Nephron progenitor cell (in vitro differentiated cells): ENCODE data around the gene GPR17.

Experiments
- DNase-seq: peaks from one replicate; pipeline ENCODE4 v3.0.0; 2021
- H3K27ac Mint-ChIP-seq: 2 replicates; pipeline ENCODE4 v1.8.0; 2021; ENCODE audit warnings: mild to moderate bottlenecking, moderate library complexity, mixed read lengths
- H3K27me3 Mint-ChIP-seq: 2 replicates; pipeline ENCODE4 v1.8.0; 2021; ENCODE audit warnings: mild to moderate bottlenecking, low read depth, mixed read lengths; ENCODE audit not compliant: poor library complexity
- H3K36me3 Mint-ChIP-seq: 2 replicates; pipeline ENCODE4 v1.8.0; 2021; ENCODE audit warnings: low read depth, mixed read lengths
- H3K4me1 Mint-ChIP-seq: 2 replicates; pipeline ENCODE4 v1.8.0; 2021; ENCODE audit warnings: mixed read lengths
- H3K4me3 Mint-ChIP-seq: 2 replicates; pipeline ENCODE4 v1.8.0; 2021; ENCODE audit warnings: mild to moderate bottlenecking, moderate library complexity, mixed read lengths
- H3K9me3 Mint-ChIP-seq: 2 replicates; pipeline ENCODE4 v1.8.0; 2021; ENCODE audit warnings: mild to moderate bottlenecking, moderate library complexity, mixed read lengths
- CTCF ChIP-seq: fragments of 200-600 bp; sonication (generic); IDR thresholded peaks from 2 replicates; pipeline ENCODE4 v1.5.0; 2021; ENCODE audit warnings: antibody characterized with exemption

The GPR17 gene

GRCh38 chr2:127661072-127661649 is 15.2 kb downstream of the GPR17 start:
- Mint-ChIP-seq H3K9me3 (no peaks in the 10 kb centered on the region), H3K27ac (no peak overlapping the region), H3K4me3 (no peak overlapping the region), H3K4me1 (peaks cover 32% of the 10 kb centered on the region), H3K27me3 (peaks cover 46% of the 10 kb centered on the region), H3K36me3 (no peaks in the 10 kb centered on the region)
- no peak for DNase-seq
- no peak for TF ChIP-seq CTCF

- peaks cover 55% of the 10 kb centered on the region for H3K27me3 Mint-ChIP-seq
- no peaks in the 10 kb centered on the region for H3K9me3 Mint-ChIP-seq
- H3K4me1 Mint-ChIP-seq, result peaks cover 32% of the 10 kb centered on the region
- peak; percentile 3 for DNase-seq
- no peaks in the 10 kb centered on the region for H3K36me3 Mint-ChIP-seq
- TF ChIP-seq CTCF, result no peak
- H3K27ac Mint-ChIP-seq, result no peak overlapping the region
- H3K4me3 Mint-ChIP-seq, result no peak overlapping the region
These were observed 16.1 kb downstream of the GPR17 start for GRCh38 chr2:127661949-127662510.

- H3K4me3 Mint-ChIP-seq, result no peak overlapping the region
These were observed 17.1 kb downstream of the GPR17 start for GRCh38 chr2:127662937-127663565.

GRCh38 chr2:127663566-127664064 is 17.7 kb downstream of the GPR17 start:
- Mint-ChIP-seq H3K4me3 (peak overlapping the region; percentile 30), H3K4me1 (peaks cover 32% of the 10 kb centered on the region), H3K27ac (no peak overlapping the region), H3K27me3 (peaks cover 68% of the 10 kb centered on the region), H3K9me3 (peaks cover 6% of the 10 kb centered on the region), H3K36me3 (no peaks in the 10 kb centered on the region)
- TF ChIP-seq CTCF, result no peak
- DNase-seq, result no peak

More at GRCh38 chr2:127662937-127663565, 17.1 kb downstream of the GPR17 start:
- H3K27ac Mint-ChIP-seq, result no peak overlapping the region
- H3K4me1 Mint-ChIP-seq, result peaks cover 32% of the 10 kb centered on the region
- TF ChIP-seq CTCF, result no peak
- peaks cover 64% of the 10 kb centered on the region for H3K27me3 Mint-ChIP-seq
- no peaks in the 10 kb centered on the region for H3K36me3 Mint-ChIP-seq
- DNase-seq, result peak; percentile 2
- peaks cover 6% of the 10 kb centered on the region for H3K9me3 Mint-ChIP-seq

- peak; percentile 79 for DNase-seq
- Mint-ChIP-seq H3K4me3 (peak overlapping the region; percentile 30), H3K36me3 (no peaks in the 10 kb centered on the region), H3K9me3 (peaks cover 6% of the 10 kb centered on the region), H3K4me1 (peaks cover 32% of the 10 kb centered on the region), H3K27ac (no peak overlapping the region), H3K27me3 (peaks cover 72% of the 10 kb centered on the region)
- no peak for TF ChIP-seq CTCF
These were observed 18.3 kb downstream of the GPR17 start for GRCh38 chr2:127664065-127664894.
